Esophagus muscularis mucosa (tissue), 4 donors: ENCODE data around the gene GRB2. TPM values are rescaled to one million over a fixed set of nuclear protein-coding genes. Genes with fewer than 3 reads are reported as not detected.

Experiments used
- DNase-seq: peaks from one replicate; pipeline ENCODE4 v3.0.0-alpha.2; 2017; ENCODE audit errors: extremely low spot score
- H3K27ac ChIP-seq, 4 donors: fragments of 200-600 bp; sonication (generic); replicated peaks in 1 of 4; 1 replicate in 3 of 4; 2 replicates in 1 of 4; pipeline ENCODE4 v1.5.1; 2016 to 2019; ENCODE audit warnings: mild to moderate bottlenecking in 1 of 4
- H3K27me3 ChIP-seq, 4 donors: fragments of 200-600 bp; sonication (generic); one replicate each; pipeline versions ENCODE4 v1.5.1 to v1.6.0; 2016 to 2019
- H3K36me3 ChIP-seq, 4 donors: fragments of 200-600 bp; sonication (generic); one replicate each; pipeline ENCODE4 v1.5.1; 2016 to 2019
- H3K4me1 ChIP-seq, 4 donors: fragments of 200-600 bp; sonication (generic); one replicate each; pipeline ENCODE4 v1.5.1; 2016 to 2019
- H3K4me3 ChIP-seq, 4 donors: fragments of 200-600 bp; sonication (generic); 1 replicate in 2 of 4; 2 replicates in 2 of 4; pipeline ENCODE4 v1.5.1; 2016 to 2019; ENCODE audit warnings: mild to moderate bottlenecking in 4 of 4, moderate library complexity in 1 of 4
- H3K9me3 ChIP-seq, 4 donors: fragments of 200-600 bp; sonication (generic); 1 replicate in 3 of 4; 2 replicates in 1 of 4; pipeline ENCODE4 v1.5.1; 2016 to 2019
- CTCF ChIP-seq, 3 experiments: fragments of 200-600 bp in 2 of 3; fragments of 450-650 bp in 1 of 3; sonication (generic) in 2 of 3; IDR thresholded peaks; one replicate each; pipeline ENCODE4 v1.5.1; 2017 to 2019; ENCODE audit warnings: antibody characterized with exemption in 3 of 3, mild to moderate bottlenecking in 2 of 3, moderate library complexity in 1 of 3
- EP300 ChIP-seq: sonication (generic); formaldehyde crosslinking; IDR thresholded peaks from one replicate; pipeline ENCODE4 v1.6.1; 2017; ENCODE audit warnings: antibody characterized with exemption
- POLR2A ChIP-seq: fragments of 450-650 bp; IDR thresholded peaks from one replicate; pipeline ENCODE4 v1.6.1; 2017; ENCODE audit warnings: antibody characterized with exemption, moderate library complexity, mild to moderate bottlenecking, low read depth
- POLR2AphosphoS5 ChIP-seq, 2 donors: sonication (generic); formaldehyde crosslinking; IDR thresholded peaks; one replicate each; pipeline ENCODE4 v1.6.1; 2017; ENCODE audit warnings: antibody characterized with exemption in 2 of 2
- WGBS: methylation state at CpG from one replicate; pipeline ENCODE4 v1.1.5; 2018; 5-methylcytosine and 5-hydroxymethylcytosine counted together
- intact Hi-C: fragments of 100-400 bp; cut with DNase I; formaldehyde crosslinking; loops from one replicate; pipeline ENCODE4 v1.15.1; 2023
- total RNA-seq, 4 donors: library from RNA; depleted of rRNA; stranded (reverse); fragments of >200 nt; gene quantifications; one replicate each; pipeline versions ENCODE4 v1.1.0 to v1.2.1, GENCODE V29; 2016

The GRB2 gene
- total RNA-seq, 4 donors from 2014 or later = 84.3 to 140 (median 113) TPM

GRCh38 chr17:75289832-75290337, 115.6 kb downstream of the GRB2 start:
- Histone ChIP-seq H3K4me1 (peaks cover 9 to 17% (median 14%) of the 10 kb centered on the region in 4 donors), H3K27me3 (no peaks in the 10 kb centered on the region), H3K4me3 (peak overlapping the region; percentile 64 to 88 (median 74)), H3K9me3 (no peaks in the 10 kb centered on the region), H3K27ac (peak overlapping the region; percentile 85 to 96 (median 89)), H3K36me3 (peaks cover 3 to 17% (median 12%) of the 10 kb centered on the region in 4 donors)
- intact Hi-C loops = loop anchor here (10.0 kb wide), 1 partner anchor 225 kb away; the partner anchor contains the start of genes CASKIN2 and TSEN54
- TF ChIP-seq POLR2A (no peak), CTCF (IDR thresholded peaks at IDR 0.05) (peak in 2 of 3 experiments; percentile 23 to 37)
- WGBS = 12% methylated on average over 26 of the region's 26 CpGs
- DNase-seq = peak; percentile 93

GRCh38 chr17:75289115-75289831, 116.2 kb downstream of the GRB2 start, which contains the start of gene SLC25A19:
TSS of gene SLC25A19 (minus strand) at chr17:75289433. CDS start at chr17:75286764, 2,669 bp downstream.
- DNase-seq = peak; percentile 99
- TF ChIP-seq EP300 (no peak), POLR2A (peak; percentile 55), CTCF (IDR thresholded peaks at IDR 0.05) (peak in 1 of 3 experiments; percentile 15), POLR2AphosphoS5 (IDR thresholded peaks at IDR 0.05) (peak; percentile 96 to 97)
- Histone ChIP-seq H3K27me3 (no peaks in the 10 kb centered on the region), H3K36me3 (peaks cover 3 to 19% (median 14%) of the 10 kb centered on the region in 4 donors), H3K4me1 (peaks cover 9 to 17% (median 14%) of the 10 kb centered on the region in 4 donors), H3K9me3 (no peaks in the 10 kb centered on the region), H3K27ac (peak within 1 kb of the TSS; percentile 85 to 96 (median 89)), H3K4me3 (peak within 1 kb of the TSS; percentile 64 to 88 (median 74))
- 0% methylated on average over 26 of the region's 65 CpGs for WGBS
- intact Hi-C loops = loop anchor here (10.0 kb wide), 1 partner anchor 226 kb away; the partner anchor contains the start of genes CASKIN2 and TSEN54

GRCh38 chr17:75288770-75289114, 116.7 kb downstream of the GRB2 start:
- peak overlapping the region; percentile 85 to 96 (median 89) for H3K27ac ChIP-seq
- no peaks in the 10 kb centered on the region for H3K9me3 ChIP-seq
- no peak for TF ChIP-seq EP300
- no peak for TF ChIP-seq POLR2AphosphoS5 (IDR thresholded peaks at IDR 0.05)
- TF ChIP-seq POLR2A = no peak
- TF ChIP-seq CTCF (IDR thresholded peaks at IDR 0.05) = no peak
- H3K4me1 ChIP-seq = peaks cover 9 to 17% (median 14%) of the 10 kb centered on the region in 4 donors
- intact Hi-C loops = loop anchor here (10.0 kb wide), 1 partner anchor 226 kb away; the partner anchor contains the start of genes CASKIN2 and TSEN54
- peaks cover 3 to 23% (median 15%) of the 10 kb centered on the region in 4 donors for H3K36me3 ChIP-seq
- H3K27me3 ChIP-seq = no peaks in the 10 kb centered on the region
- DNase-seq = no peak
- peak overlapping the region; percentile 64 to 88 (median 74) for H3K4me3 ChIP-seq
- 1% methylated on average over 10 of the region's 14 CpGs for WGBS

- no peak for DNase-seq
- Histone ChIP-seq H3K36me3 (peaks cover 3 to 27% (median 16%) of the 10 kb centered on the region in 4 donors), H3K27ac (peak overlapping the region; percentile 85 to 96 (median 89)), H3K9me3 (no peaks in the 10 kb centered on the region), H3K27me3 (no peaks in the 10 kb centered on the region), H3K4me3 (peak overlapping the region; percentile 64 to 88 (median 74)), H3K4me1 (peaks cover 9 to 17% (median 14%) of the 10 kb centered on the region in 4 donors)
- 45% methylated on average over 2 of the region's 2 CpGs for WGBS
- intact Hi-C loops = loop anchor here (10.0 kb wide), 1 partner anchor 226 kb away; the partner anchor contains the start of genes CASKIN2 and TSEN54
- no peak for TF ChIP-seq POLR2A
- TF ChIP-seq POLR2AphosphoS5 (IDR thresholded peaks at IDR 0.05) = no peak
- TF ChIP-seq CTCF (IDR thresholded peaks at IDR 0.05) = no peak
- TF ChIP-seq EP300 = no peak
Measured at GRCh38 chr17:75288359-75288758, 117.1 kb downstream of the GRB2 start.
